Left ventricle myocardium inferior (tissue), 1 donor: ENCODE measurements around the gene FBXW12. TPM values are rescaled to one million over a fixed set of nuclear protein-coding genes. Genes with fewer than 3 reads are reported as not detected.

Experiments used
- DNase-seq: peaks from one replicate; pipeline ENCODE4 v3.0.0-alpha.2; 2020
- H3K27ac ChIP-seq: fragments of 200-600 bp; replicated peaks from 2 replicates; pipeline ENCODE4 v1.8.0; 2021
- H3K27me3 ChIP-seq: fragments of 200-600 bp; 2 replicates; pipeline ENCODE4 v1.8.0; 2021; ENCODE audit warnings: low read depth
- H3K36me3 ChIP-seq: fragments of 200-600 bp; 2 replicates; pipeline ENCODE4 v1.8.0; 2021
- H3K4me1 ChIP-seq: fragments of 200-600 bp; 2 replicates; pipeline ENCODE4 v1.8.0; 2021
- H3K4me3 ChIP-seq: fragments of 200-600 bp; 2 replicates; pipeline ENCODE4 v1.8.0; 2021; ENCODE audit warnings: mild to moderate bottlenecking, moderate library complexity
- H3K9me3 ChIP-seq: fragments of 200-600 bp; replicated peaks from 2 replicates; pipeline ENCODE4 v1.8.0; 2021
- CTCF ChIP-seq: fragments of 200-600 bp; IDR thresholded peaks from 2 replicates; pipeline ENCODE4 v1.8.0; 2021; ENCODE audit warnings: antibody characterized with exemption, mild to moderate bottlenecking, borderline replicate concordance
- intact Hi-C: fragments of 100-400 bp; cut with micrococcal nuclease; formaldehyde crosslinking; loops from one replicate; pipeline ENCODE4 v1.11.0; 2022
- total RNA-seq: library from RNA; stranded (reverse); fragmentation: NEBNext Ultra II Directional; extraction: Animal tissue kit (Norgen Biotek cat#: 25700); gene quantifications from one replicate; pipeline ENCODE4 v1.2.1, GENCODE V29; 2021
- donor health status: DM: no; HTN: yes; CAD: no; lungs with severe emphysema.

FBXW12 gene
- total RNA-seq, 1 donor from 2014 or later: not detected

DNA sequence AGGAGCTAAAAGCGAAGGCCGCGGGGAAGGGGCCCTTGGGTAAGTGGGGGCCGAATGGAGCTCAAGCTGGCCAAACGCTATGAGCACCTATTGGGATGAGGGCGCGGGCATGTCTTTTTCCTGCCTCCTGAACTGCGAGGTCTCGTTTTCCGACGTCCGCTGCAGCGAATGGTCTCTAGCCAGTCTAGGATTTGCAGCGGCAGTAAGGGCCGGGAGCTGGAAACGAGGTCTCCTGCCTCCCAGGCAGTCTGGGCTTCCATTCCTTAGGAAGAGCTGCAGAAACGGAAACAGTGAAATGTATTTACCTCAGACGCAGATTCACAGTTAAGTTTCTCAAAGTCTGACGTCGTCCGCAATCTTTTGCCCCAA, 68.6 kb downstream of the FBXW12 start:
- Histone ChIP-seq H3K4me1 (peaks cover 41% of the 10 kb centered on the region), H3K36me3 (peaks cover 33% of the 10 kb centered on the region), H3K9me3 (no peaks in the 10 kb centered on the region), H3K4me3 (peak overlapping the region; percentile 75), H3K27ac (peak overlapping the region; percentile 90), H3K27me3 (no peaks in the 10 kb centered on the region)
- intact Hi-C loops: no loop called here
- TF ChIP-seq CTCF: no peak
- no peak for DNase-seq

DNA sequence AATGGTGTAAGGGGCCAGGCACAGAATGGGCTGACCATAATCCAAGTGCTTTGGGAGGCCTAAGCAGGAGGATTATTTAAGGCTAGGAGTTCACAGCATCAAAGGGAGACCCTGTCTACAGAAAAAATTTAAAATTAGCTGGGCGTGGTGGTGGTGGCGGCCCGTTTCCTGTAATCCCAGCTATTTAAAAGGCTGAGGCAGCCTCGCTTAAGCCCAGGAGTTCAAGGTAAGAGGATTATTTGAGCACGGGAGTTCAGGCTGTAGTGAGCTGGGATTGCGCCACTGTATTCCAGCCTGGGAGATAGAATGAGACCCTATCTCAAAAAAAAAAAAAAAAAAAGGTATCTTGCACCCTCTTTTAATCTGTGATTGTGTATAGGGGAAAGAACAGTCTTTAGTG, 69.9 kb downstream of the FBXW12 start:
- intact Hi-C loops: no loop called here
- TF ChIP-seq CTCF: no peak
- H3K4me3 ChIP-seq: peak overlapping the region; percentile 75
- no peaks in the 10 kb centered on the region for H3K27me3 ChIP-seq
- peaks cover 50% of the 10 kb centered on the region for H3K4me1 ChIP-seq
- no peaks in the 10 kb centered on the region for H3K9me3 ChIP-seq
- H3K27ac ChIP-seq: no peak overlapping the region
- no peak for DNase-seq
- peaks cover 33% of the 10 kb centered on the region for H3K36me3 ChIP-seq

Other genes starting within 250 kb of the FBXW12 start
- gene CDC25A, start 183.8 kb upstream of the FBXW12 start, total RNA-seq: 0.52 TPM
- gene CAMP, start 148.7 kb upstream of the FBXW12 start, total RNA-seq: not detected
- 6.6 TPM for gene ZNF589, start 131.1 kb upstream of the FBXW12 start, total RNA-seq
- gene NME6, start 70.9 kb upstream of the FBXW12 start, total RNA-seq: 20.4 TPM
- not detected for gene SPINK8, start 38.6 kb upstream of the FBXW12 start, total RNA-seq
- 42.6 TPM for gene PLXNB1, start 57.9 kb downstream of the FBXW12 start, total RNA-seq
- 13.9 TPM for gene CCDC51, start 67.9 kb downstream of the FBXW12 start, total RNA-seq
- 258 TPM for gene TMA7, start 68.0 kb downstream of the FBXW12 start, total RNA-seq
- 4.3 TPM for gene ATRIP, start 74.5 kb downstream of the FBXW12 start, total RNA-seq
- gene SHISA5, start 132.0 kb downstream of the FBXW12 start, total RNA-seq: 47.3 TPM
- gene PFKFB4, start 184.6 kb downstream of the FBXW12 start, total RNA-seq: 1.5 TPM
- gene UCN2, start 191.6 kb downstream of the FBXW12 start, total RNA-seq: 0.19 TPM
- 24.4 TPM for gene COL7A1, start 223.1 kb downstream of the FBXW12 start, total RNA-seq
- gene UQCRC1, start 237.4 kb downstream of the FBXW12 start, total RNA-seq: 1,000 TPM
- not detected for gene TMEM89, start 249.6 kb downstream of the FBXW12 start, total RNA-seq